Stimulated activated CD8-positive, alpha-beta memory T cell treated with anti-CD3 and anti-CD28 coated beads, Interleukin-7, amount 100 ng/mL, for 24 hours (primary cell): ENCODE data around the gene NOL3.

Source experiments
- DNase-seq: peaks from one replicate; pipeline ENCODE4 v3.0.0-alpha.2; 2020; ENCODE audit warnings: low read depth

The NOL3 gene

DNA sequence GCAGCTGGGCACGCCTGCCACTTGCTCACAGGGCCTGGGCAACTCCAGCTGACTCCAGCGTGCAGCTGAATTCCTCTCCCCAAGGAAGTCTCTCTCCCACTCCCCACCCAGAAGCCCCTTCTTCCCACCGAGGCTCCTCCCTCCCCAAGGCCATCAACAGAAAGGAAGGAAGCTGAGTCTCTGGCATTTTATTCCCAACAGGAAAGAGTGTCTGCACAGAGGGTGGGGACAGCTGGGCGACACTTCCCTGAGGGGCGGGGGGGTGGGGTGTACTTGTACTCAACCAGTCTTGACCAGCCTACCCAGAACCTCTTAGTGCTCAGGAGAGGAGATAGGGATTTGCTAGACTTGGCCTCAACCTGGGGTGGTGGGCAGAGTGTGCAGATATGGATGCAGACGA is 19.7 kb downstream of the NOL3 start, which contains the start of gene EXOC3L1:
Gene EXOC3L1, minus strand, starts transcription at position 96 of the 400 bp plus-strand sequence. CDS start 460 bp downstream, outside the sequence.
- DNase-seq = no peak

DNA sequence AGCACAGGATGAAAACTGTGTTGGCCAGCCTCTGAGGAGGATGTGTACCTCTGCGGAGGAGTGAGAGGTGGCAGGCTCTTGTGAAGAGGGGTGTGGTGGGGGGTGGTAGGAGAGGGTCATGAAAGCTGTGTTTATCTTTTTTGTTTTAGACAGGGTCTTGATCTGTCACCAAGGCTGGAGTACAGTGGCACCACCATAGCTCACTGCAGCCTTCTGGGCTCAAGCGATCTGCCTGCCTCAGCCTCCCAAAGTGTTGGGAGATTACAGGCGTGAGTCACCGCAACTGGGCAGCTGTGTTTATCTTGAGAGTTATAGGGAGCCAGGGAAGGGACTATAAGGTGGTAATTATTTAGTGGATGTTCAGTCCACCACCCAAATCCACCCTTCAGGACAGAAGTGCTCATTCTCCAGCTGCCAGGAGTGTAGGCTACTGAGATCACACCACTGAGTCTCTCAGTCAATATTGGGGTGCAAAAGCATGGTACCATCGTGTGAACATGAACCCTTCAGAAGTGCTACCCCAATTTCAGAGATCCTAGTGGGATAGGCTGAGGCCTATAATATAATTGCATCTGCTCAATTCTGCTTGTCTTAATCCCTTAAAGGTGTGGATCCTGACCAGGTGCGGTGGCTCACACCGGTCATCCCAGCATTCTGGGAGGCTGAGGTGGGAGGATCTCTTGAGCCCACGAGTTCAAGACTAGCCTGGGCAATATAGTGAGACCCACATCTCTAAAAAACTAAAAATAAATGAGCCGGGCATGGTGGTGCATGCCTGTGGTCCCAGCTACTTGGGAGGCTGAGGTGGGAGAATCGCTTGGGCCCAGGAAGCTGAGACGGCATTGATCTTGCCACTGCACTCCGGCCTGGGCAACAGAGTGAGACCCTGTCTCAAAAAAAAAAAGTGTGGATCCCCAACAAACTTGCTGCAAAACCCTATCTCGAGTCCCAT is 20.4 kb downstream of the NOL3 start:
- DNase-seq = no peak

DNA sequence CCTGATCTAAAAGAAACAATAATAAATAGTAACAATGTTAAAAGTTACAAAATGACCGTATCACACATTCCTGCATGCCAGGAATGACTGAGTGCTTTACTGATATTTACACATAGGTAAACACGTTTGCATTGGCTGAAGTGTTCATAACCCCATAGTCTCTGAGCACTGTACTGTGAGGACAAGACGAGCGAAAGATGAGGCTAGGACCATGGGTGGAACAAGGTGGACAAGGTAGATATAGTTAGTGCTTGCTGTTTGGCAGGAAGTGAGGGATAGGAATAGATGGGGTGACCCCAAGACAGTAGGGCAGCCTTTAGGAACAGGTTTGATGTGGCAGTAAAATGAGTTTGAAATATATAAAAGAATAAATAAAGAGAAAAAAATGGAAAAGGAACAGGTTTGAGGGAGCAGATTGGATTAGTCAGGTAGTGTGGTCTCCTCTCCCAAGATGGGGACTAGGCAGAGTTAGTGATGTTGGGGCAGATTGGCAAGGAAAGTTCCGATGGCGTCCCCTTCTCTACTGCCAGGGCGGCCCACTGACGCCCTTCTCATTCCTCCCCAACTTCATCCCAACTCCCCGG is 21.2 kb downstream of the NOL3 start:
- no peak for DNase-seq

DNA sequence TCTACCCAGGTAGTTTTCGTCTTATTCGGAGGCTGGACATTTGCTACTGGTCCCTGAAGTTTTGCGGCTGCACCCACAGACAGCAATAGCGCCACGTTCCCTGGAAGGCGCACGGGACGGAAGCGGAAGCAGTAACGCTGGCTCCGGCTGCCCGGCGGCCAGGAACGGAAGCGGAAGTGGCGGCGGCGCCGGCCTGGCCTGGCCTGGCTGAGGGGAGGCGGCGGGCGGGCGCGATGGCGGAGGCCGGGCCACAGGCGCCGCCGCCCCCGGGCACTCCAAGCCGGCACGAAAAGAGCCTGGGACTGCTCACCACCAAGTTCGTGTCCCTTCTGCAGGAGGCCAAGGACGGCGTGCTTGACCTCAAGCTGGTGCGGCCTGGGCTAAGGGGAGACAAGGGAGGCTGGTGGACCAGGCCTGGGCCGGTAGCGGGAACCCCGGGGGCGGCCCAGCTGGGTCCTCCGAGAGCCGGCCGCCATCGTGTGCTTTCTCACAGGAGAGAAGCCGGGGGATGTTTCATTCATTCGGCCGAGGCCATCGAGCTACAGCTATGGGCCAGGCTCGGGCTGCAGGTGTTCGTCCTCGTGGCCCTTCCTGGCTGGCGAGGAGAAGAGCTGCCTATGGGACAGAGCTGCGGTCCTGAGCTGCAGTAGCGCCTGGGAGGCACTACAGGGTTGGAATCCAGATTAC is 21.8 kb downstream of the NOL3 start, which contains the start of gene E2F4:
Gene E2F4, plus strand, starts transcription at position 161 of the 687 bp plus-strand sequence. Its CDS starts 73 bp downstream, at position 234.
- DNase-seq = peak; percentile 79

- no peak for DNase-seq
Measured at GRCh38 chr16:67192781-67193361, 22.5 kb downstream of the NOL3 start.

- DNase-seq = no peak
Measured at GRCh38 chr16:67193536-67193935, 23.2 kb downstream of the NOL3 start.

DNA sequence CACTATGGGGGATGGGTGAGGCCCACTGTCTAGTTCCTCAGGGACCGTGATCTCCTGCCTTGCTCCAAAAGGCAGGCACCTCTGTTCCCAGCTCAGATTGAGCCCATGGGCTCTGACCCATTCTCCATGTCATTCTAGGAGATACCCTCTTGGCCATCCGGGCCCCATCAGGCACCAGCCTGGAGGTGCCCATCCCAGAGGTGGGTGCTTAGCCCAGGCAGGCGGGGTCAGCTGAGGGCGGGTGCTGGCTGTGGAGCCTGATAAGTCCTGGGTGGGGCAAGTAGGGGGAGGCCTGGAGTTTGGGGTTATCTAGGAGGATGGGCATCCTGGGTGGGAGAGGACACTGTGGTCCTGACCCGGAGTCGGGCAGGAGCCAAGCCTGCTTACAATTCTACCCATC is 23.9 kb downstream of the NOL3 start:
- DNase-seq = no peak

DNA sequence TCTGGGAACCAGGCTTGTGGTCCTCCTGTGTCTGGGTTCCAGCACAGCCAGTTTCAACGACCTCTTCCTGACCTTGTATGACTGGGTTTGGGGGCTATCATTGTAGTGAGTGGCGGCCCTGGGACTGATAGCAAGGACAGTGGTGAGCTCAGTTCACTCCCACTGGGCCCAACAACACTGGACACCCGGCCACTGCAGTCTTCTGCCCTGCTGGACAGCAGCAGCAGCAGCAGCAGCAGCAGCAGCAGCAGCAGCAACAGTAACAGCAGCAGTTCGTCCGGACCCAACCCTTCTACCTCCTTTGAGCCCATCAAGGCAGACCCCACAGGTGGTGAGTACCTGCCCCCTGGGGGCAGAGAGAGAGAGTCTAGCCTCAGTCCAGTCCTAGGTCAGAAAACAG is 25.3 kb downstream of the NOL3 start:
- DNase-seq = no peak

DNA sequence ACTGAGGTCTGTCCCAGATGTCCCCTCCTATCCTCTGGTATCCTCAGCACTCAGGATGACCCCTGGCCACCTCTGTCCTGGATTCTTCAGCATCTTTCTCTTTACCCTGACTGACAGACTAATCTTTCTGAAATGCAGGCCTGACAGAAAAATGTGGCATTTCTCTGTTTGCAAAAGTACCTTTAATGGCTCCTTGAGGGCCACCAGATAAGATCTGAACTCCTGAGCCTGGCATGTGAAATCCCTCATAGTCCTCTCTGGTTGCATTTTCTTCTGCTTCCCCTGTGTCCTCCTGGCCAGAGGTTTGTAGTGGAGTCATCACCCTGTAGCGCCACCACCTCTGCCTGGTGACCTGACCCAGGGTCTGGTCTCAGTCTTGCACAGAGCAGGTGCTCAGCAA is 26.5 kb downstream of the NOL3 start:
- no peak for DNase-seq

DNA sequence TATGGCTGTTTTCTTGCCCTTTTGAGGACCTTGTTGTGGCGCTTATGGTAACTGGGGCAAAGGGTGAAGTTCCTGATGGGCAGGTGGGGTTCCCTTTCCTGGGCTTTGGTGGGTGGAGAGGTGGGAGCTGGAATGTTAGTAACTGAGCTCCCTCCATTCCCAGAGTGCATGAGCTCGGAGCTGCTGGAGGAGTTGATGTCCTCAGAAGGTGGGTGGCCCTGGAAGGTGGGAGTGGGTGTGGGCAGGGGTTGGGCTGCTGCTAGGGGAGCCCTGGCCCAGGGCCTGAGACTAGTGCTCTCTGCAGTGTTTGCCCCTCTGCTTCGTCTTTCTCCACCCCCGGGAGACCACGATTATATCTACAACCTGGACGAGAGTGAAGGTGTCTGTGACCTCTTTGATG is 27.4 kb downstream of the NOL3 start:
- DNase-seq = no peak

DNA sequence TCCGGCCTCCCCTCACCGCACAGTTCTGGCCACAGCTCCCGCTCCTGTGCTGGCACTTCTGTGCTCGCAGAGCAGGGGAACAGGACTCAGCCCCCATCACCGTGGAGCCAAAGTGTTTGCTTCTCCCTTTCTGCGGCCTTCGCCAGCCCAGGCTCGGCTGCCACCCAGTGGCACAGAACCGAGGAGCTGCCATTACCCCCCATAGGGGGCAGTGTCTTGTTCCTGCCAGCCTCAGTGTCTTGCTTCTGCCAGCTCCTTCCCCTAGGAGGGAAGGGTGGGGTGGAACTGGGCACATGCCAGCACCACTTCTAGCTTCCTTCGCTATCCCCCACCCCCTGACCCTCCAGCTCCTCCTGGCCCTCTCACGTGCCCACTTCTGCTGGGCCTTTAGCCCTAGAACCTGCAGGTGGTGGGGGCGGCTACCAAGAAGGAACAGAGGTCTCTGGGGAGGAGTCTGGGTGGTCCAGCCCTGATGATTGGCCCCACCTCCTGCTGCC is 27.9 kb downstream of the NOL3 start:
- DNase-seq = no peak

- no peak for DNase-seq
Measured at GRCh38 chr16:67199011-67199807, 28.9 kb downstream of the NOL3 start, which contains the start of gene ELMO3. ELMO3 (plus strand) TSS chr16:67199131; CDS start chr16:67199327, 196 bp downstream.

DNA sequence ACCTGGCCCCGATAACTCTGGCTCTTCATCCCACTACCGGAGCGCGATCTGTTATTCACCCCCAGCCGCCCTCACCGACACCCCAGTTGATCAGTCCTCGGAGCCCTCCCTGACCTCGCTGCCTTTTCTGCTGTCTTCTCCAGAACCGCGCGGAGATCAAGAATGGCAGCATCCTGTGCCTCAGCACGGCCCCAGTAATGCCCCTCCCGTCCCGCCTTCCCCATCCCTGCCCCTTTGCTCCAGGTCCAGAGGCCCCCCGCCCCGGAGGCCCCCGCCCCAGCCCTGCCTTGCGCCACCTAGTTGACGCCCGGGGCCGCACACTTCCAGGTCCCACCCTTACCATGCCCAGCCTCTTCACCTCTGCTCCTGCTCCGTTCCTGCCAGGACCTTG is 29.5 kb downstream of the NOL3 start:
- DNase-seq = no peak

DNA sequence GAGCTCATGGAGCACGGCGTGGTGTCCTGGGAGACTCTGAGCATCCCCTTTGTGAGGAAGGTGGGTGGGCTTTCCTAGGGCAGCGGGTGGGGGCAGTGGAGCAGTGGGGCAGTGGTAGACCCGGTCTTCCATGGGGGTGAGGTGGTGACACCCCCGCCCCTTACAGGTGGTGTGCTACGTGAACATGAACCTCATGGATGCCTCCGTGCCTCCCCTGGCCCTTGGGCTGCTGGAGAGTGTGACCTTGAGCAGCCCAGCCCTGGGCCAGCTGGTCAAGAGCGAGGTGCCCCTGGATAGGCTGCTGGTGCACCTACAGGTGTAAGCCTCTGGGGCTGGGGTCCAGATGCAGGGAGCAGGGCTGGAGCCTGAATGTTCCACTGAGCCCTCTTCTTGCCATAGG is 30.2 kb downstream of the NOL3 start:
- no peak for DNase-seq

GRCh38 chr16:67201411-67202345 is 31.3 kb downstream of the NOL3 start:
- DNase-seq = no peak

- DNase-seq = no peak
Measured at GRCh38 chr16:67202426-67202825, 32.1 kb downstream of the NOL3 start.

- DNase-seq = no peak
Measured at GRCh38 chr16:67202956-67203493, 32.7 kb downstream of the NOL3 start.

DNA sequence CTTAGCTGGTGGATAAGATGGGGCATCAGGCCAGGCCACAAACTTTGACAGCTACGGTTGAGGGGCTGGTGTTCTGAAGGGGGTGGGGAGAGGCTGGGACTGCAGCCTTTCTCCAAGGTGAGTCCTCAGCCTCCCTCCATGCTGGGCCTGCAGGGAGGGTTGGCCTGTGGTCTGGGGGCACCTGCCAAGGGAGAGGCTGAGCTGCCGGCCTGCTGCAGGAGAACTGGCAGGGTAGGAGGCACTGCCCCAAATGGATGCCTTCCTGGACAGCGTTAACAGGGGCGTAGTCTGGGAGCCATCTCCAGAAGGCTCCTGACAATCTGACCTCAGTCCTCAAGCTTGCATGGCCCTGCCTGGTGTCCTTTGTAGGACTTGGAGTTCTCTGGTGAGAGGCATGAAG is 33.7 kb downstream of the NOL3 start:
- DNase-seq = no peak

- no peak for DNase-seq
Measured at GRCh38 chr16:67206129-67206837, 35.9 kb downstream of the NOL3 start.
